K562 (cell line): Measurements from ENCODE around the gene CDC42EP1. TPM values are rescaled to one million over a fixed set of nuclear protein-coding genes. Genes with fewer than 3 reads are reported as not detected.

Experiments
- IFI16 ChIP-seq: fragments of 250-450 bp; sonication (Bioruptor Pico); IDR thresholded peaks from 2 replicates; pipeline ENCODE4 v2.1.2; 2022; ENCODE audit warnings: mild to moderate bottlenecking, inconsistent platforms
- SMARCA5 ChIP-seq: fragments of 450-650 bp; IDR thresholded peaks from 2 replicates; pipeline ENCODE4 v1.6.1; 2016
- ZC3H11A ChIP-seq: IDR thresholded peaks from 2 replicates; pipeline ENCODE4 v1.6.1; 2012; ENCODE audit warnings: low read depth, low read length, improper control_type of control experiment
- polyA plus RNA-seq, 8 experiments: library from polyadenylated mRNA; depleted of rRNA in 4 of 8; stranded (reverse) in 5 of 8; unstranded in 3 of 8; fragments of >200 nt; fragmentation: Nextera tagmentation in 2 of 8; fragmentation: Illumina TruSeq in 1 of 8; extraction: Ambion mirVana in 2 of 8; extraction: Trizol in 1 of 8; gene quantifications; 2 replicates each; pipeline versions ENCODE4 v1.2.1 to v1.2.3, GENCODE V29; 2011 to 2014; ENCODE audit warnings: inconsistent platforms in 1 of 8, missing spikeins in 1 of 8
- total RNA-seq, 7 experiments: library from RNA; depleted of rRNA in 6 of 7; stranded (reverse); fragments of >200 nt in 6 of 7; fragmentation: Illumina TruSeq in 2 of 7; extraction: Trizol in 2 of 7; gene quantifications; 2 replicates each; pipeline versions ENCODE4 v1.2.1 to v1.2.3, GENCODE V29; 2011 to 2021; ENCODE audit warnings: low replicate concordance in 1 of 7
- TF ChIP-seq, protein P1 (sequence below): fragments of 200-600 bp; sonication (generic); IDR thresholded peaks from one replicate; pipeline ENCODE4 v1.6.1; 2012; ENCODE audit warnings: mild to moderate bottlenecking, low read depth, low read length, inconsistent platforms

Gene CDC42EP1
- total and polyA plus RNA-seq, 9 of the 15 experiments (the other 6 are each of a cell fraction or from before 2014, with no cell fraction given) = 0.67 to 70.2 (median 7.3) TPM

DNA sequence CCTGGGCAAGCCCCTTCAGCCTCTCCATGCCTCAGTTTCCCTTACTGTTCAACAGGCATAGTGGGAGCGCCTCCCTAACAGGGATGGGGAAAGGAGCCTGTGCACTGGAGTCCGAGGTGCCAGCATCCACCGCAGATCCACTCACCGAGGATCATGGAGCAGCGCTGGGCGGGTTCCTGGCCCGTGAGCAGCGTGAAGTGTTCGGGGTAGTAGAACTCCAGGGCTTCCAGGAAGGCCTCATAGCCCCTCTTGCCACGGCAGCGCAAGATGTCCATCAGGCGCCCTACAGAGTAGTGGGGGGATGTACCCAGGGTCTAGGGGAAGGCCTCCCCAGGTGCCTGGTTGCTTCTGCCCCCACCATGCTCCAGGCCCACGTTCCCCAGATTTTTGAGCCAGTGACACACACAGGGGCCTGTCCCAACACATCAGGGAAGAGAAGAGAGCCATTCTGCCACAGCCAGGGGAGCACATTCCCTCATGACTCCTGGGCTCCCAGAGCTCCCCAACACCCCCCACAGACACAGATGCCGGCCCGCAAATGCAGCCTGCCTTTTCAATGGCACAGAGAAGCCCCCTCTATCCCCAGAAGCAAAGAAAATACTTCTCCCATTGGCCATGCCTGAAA is 42.3 kb upstream of the CDC42EP1 start (continued):
- TF ChIP-seq, protein P1, sequence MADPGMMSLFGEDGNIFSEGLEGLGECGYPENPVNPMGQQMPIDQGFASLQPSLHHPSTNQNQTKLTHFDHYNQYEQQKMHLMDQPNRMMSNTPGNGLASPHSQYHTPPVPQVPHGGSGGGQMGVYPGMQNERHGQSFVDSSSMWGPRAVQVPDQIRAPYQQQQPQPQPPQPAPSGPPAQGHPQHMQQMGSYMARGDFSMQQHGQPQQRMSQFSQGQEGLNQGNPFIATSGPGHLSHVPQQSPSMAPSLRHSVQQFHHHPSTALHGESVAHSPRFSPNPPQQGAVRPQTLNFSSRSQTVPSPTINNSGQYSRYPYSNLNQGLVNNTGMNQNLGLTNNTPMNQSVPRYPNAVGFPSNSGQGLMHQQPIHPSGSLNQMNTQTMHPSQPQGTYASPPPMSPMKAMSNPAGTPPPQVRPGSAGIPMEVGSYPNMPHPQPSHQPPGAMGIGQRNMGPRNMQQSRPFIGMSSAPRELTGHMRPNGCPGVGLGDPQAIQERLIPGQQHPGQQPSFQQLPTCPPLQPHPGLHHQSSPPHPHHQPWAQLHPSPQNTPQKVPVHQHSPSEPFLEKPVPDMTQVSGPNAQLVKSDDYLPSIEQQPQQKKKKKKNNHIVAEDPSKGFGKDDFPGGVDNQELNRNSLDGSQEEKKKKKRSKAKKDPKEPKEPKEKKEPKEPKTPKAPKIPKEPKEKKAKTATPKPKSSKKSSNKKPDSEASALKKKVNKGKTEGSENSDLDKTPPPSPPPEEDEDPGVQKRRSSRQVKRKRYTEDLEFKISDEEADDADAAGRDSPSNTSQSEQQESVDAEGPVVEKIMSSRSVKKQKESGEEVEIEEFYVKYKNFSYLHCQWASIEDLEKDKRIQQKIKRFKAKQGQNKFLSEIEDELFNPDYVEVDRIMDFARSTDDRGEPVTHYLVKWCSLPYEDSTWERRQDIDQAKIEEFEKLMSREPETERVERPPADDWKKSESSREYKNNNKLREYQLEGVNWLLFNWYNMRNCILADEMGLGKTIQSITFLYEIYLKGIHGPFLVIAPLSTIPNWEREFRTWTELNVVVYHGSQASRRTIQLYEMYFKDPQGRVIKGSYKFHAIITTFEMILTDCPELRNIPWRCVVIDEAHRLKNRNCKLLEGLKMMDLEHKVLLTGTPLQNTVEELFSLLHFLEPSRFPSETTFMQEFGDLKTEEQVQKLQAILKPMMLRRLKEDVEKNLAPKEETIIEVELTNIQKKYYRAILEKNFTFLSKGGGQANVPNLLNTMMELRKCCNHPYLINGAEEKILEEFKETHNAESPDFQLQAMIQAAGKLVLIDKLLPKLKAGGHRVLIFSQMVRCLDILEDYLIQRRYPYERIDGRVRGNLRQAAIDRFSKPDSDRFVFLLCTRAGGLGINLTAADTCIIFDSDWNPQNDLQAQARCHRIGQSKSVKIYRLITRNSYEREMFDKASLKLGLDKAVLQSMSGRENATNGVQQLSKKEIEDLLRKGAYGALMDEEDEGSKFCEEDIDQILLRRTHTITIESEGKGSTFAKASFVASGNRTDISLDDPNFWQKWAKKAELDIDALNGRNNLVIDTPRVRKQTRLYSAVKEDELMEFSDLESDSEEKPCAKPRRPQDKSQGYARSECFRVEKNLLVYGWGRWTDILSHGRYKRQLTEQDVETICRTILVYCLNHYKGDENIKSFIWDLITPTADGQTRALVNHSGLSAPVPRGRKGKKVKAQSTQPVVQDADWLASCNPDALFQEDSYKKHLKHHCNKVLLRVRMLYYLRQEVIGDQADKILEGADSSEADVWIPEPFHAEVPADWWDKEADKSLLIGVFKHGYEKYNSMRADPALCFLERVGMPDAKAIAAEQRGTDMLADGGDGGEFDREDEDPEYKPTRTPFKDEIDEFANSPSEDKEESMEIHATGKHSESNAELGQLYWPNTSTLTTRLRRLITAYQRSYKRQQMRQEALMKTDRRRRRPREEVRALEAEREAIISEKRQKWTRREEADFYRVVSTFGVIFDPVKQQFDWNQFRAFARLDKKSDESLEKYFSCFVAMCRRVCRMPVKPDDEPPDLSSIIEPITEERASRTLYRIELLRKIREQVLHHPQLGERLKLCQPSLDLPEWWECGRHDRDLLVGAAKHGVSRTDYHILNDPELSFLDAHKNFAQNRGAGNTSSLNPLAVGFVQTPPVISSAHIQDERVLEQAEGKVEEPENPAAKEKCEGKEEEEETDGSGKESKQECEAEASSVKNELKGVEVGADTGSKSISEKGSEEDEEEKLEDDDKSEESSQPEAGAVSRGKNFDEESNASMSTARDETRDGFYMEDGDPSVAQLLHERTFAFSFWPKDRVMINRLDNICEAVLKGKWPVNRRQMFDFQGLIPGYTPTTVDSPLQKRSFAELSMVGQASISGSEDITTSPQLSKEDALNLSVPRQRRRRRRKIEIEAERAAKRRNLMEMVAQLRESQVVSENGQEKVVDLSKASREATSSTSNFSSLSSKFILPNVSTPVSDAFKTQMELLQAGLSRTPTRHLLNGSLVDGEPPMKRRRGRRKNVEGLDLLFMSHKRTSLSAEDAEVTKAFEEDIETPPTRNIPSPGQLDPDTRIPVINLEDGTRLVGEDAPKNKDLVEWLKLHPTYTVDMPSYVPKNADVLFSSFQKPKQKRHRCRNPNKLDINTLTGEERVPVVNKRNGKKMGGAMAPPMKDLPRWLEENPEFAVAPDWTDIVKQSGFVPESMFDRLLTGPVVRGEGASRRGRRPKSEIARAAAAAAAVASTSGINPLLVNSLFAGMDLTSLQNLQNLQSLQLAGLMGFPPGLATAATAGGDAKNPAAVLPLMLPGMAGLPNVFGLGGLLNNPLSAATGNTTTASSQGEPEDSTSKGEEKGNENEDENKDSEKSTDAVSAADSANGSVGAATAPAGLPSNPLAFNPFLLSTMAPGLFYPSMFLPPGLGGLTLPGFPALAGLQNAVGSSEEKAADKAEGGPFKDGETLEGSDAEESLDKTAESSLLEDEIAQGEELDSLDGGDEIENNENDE = no peak
- no peak for TF ChIP-seq IFI16
- TF ChIP-seq SMARCA5 = no peak
- TF ChIP-seq ZC3H11A = no peak
